Esophagus muscularis mucosa (tissue), 4 donors: ENCODE results near the gene ARID1B.

ENCODE experiments used
- EP300 ChIP-seq: sonication (generic); formaldehyde crosslinking; IDR thresholded peaks from one replicate; pipeline ENCODE4 v1.6.1; 2017; ENCODE audit warnings: antibody characterized with exemption
- POLR2A ChIP-seq: fragments of 450-650 bp; IDR thresholded peaks from one replicate; pipeline ENCODE4 v1.6.1; 2017; ENCODE audit warnings: antibody characterized with exemption, moderate library complexity, mild to moderate bottlenecking, low read depth
- POLR2AphosphoS5 ChIP-seq, 2 donors: sonication (generic); formaldehyde crosslinking; IDR thresholded peaks; one replicate each; pipeline ENCODE4 v1.6.1; 2017; ENCODE audit warnings: antibody characterized with exemption in 2 of 2
- TF ChIP-seq, protein P1 (sequence below), 3 experiments: fragments of 200-600 bp in 2 of 3; fragments of 450-650 bp in 1 of 3; sonication (generic) in 2 of 3; IDR thresholded peaks; one replicate each; pipeline ENCODE4 v1.5.1; 2017 to 2019; ENCODE audit warnings: antibody characterized with exemption in 3 of 3, mild to moderate bottlenecking in 2 of 3, moderate library complexity in 1 of 3

DNA sequence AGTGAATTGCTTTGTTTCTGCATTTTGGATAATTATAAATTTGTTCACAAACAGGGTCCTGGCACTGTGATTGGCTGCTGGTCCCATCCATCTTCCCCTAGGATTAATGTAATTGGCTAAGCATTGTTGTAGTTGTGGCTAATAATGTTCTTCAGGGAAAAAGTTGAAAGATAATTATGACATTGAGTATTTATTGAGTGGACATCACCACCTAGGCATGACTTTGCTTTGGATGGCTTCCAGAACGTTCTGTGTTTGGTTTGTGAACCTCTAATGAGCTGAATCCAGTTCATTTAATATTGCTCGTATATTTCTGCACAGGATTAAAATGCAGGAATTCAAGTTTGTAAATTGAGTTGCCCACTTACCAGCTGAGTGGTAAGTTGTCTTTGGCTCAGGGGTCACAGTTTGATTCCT is 55.1 kb downstream of the ARID1B start:
- TF ChIP-seq POLR2AphosphoS5 (IDR thresholded peaks at IDR 0.05) (no peak), POLR2A (no peak), EP300 (no peak)
- TF ChIP-seq, protein P1, sequence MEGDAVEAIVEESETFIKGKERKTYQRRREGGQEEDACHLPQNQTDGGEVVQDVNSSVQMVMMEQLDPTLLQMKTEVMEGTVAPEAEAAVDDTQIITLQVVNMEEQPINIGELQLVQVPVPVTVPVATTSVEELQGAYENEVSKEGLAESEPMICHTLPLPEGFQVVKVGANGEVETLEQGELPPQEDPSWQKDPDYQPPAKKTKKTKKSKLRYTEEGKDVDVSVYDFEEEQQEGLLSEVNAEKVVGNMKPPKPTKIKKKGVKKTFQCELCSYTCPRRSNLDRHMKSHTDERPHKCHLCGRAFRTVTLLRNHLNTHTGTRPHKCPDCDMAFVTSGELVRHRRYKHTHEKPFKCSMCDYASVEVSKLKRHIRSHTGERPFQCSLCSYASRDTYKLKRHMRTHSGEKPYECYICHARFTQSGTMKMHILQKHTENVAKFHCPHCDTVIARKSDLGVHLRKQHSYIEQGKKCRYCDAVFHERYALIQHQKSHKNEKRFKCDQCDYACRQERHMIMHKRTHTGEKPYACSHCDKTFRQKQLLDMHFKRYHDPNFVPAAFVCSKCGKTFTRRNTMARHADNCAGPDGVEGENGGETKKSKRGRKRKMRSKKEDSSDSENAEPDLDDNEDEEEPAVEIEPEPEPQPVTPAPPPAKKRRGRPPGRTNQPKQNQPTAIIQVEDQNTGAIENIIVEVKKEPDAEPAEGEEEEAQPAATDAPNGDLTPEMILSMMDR (IDR thresholded peaks at IDR 0.05), result no peak
